C4-2B (cell line): ENCODE data around the gene FAM76B.

Experiments
- ZFX ChIP-seq: fragments of 450-650 bp; IDR thresholded peaks from 2 replicates; pipeline ENCODE4 v1.6.1; 2017
- TF ChIP-seq, protein P1 (sequence below): fragments of 450-650 bp; conservative IDR thresholded peaks from 2 replicates; pipeline ENCODE4 v1.5.1; 2017; ENCODE audit warnings: mild to moderate bottlenecking

DNA sequence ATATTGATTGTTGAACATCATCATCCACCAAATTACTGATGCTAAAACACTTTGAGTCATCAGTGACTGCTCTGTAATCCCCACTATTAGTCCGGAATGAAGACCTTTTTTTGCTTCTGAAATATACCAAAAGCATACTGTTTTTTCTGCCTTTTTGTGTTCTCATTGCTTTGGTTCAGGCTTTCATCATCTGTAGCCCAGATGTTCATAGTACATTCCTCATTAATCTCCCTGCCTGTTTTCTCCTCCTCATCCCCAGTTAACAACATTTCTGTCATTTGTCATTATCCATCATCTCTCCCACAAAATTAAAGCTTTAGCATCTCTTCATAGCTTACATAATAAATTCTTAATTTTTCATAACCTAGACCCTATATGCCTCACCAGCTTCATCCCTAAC is 10.0 kb upstream of the FAM76B start:
- TF ChIP-seq, protein P1, sequence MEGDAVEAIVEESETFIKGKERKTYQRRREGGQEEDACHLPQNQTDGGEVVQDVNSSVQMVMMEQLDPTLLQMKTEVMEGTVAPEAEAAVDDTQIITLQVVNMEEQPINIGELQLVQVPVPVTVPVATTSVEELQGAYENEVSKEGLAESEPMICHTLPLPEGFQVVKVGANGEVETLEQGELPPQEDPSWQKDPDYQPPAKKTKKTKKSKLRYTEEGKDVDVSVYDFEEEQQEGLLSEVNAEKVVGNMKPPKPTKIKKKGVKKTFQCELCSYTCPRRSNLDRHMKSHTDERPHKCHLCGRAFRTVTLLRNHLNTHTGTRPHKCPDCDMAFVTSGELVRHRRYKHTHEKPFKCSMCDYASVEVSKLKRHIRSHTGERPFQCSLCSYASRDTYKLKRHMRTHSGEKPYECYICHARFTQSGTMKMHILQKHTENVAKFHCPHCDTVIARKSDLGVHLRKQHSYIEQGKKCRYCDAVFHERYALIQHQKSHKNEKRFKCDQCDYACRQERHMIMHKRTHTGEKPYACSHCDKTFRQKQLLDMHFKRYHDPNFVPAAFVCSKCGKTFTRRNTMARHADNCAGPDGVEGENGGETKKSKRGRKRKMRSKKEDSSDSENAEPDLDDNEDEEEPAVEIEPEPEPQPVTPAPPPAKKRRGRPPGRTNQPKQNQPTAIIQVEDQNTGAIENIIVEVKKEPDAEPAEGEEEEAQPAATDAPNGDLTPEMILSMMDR: no peak
- TF ChIP-seq ZFX: no peak
